ENCODE data around the gene LRRC8C.
A peak's percentile ranks its signal among the peaks of the same experiment; 100 is the strongest.

LRRC8C gene

DNA sequence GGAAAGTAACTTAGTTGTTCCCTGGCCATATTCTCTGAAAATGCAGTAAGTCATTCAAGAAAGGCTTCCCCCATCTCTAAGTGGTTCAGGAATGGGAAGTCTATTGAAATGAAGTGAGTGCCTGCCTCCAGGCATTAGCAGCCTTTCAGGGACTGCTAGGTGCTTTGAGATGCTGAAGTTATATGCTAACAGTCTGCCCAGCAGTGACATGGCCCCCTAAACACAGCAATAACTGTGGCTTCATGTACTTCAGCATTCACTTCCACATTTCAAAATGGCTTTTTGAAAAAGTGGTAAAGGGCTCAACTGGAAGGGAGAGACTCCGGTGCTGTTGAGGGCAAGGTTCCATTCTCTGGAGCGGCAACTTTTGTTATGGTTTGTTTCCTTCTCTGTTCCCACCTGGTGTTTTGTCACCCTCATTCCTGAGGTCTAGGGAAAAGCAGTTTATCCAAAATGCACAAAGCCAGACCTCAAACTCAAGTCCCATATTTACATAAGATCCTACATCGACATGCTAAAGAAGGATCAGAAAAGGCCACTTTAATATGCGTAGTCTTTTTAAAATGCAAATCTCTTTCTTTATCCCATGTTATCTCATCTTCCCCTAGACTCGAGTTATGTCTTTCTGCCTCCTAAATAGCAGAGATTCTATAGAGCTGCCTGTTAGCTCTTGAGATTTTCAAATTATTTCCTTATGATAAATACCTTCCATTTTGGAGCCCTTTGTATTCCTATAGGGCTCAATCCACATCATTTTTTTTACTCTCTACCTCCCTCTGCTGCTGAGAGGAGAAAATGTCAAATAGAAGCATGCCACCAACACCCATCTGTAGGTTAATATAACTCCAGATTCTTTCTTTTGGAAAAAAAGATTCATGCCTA is 34.2 kb upstream of the LRRC8C start:
- no peak overlapping the region for H3K4me2 ChIP-seq (ENCODE audit: insufficient read depth, low read length)
- no peaks in the 10 kb centered on the region for H3K27me3 ChIP-seq (ENCODE audit: insufficient read depth, low read length, poor library complexity)
- no peaks in the 10 kb centered on the region for H3K79me2 ChIP-seq (ENCODE audit: insufficient read depth, low read length)
- H4K20me1 ChIP-seq (ENCODE audit: insufficient read depth, low read length): no peaks in the 10 kb centered on the region
- TF ChIP-seq CTCF (IDR thresholded peaks at IDR 0.05; ENCODE audit: borderline replicate concordance, extremely low read depth, low read length, poor library complexity, severe bottlenecking) (peak; percentile 77), EZH2 (IDR thresholded peaks at IDR 0.05; ENCODE audit: borderline replicate concordance, low read depth, low read length, severe bottlenecking) (no peak)
- no peaks in the 10 kb centered on the region for H3K9me3 ChIP-seq (ENCODE audit: insufficient read depth, low read length, severe bottlenecking)
- DNase-seq (peak; percentile 10), ATAC-seq (ENCODE audit: insufficient read depth, low read depth) (peak; percentile 93)
- no peaks in the 10 kb centered on the region for H3K4me1 ChIP-seq (ENCODE audit: insufficient read depth, low read length)
- no peak overlapping the region for H3K27ac ChIP-seq (ENCODE audit: low read length)
- H3K4me3 ChIP-seq (ENCODE audit: low read depth in 1 of 2, low read length in 2 of 2): no peak overlapping the region
- H3K9ac ChIP-seq (ENCODE audit: low read depth, low read length): no peak overlapping the region
- H3K36me3 ChIP-seq (ENCODE audit: insufficient read depth, low read length): no peaks in the 10 kb centered on the region
- no peak overlapping the region for H2AFZ ChIP-seq (ENCODE audit: low read depth, low read length)

DNA sequence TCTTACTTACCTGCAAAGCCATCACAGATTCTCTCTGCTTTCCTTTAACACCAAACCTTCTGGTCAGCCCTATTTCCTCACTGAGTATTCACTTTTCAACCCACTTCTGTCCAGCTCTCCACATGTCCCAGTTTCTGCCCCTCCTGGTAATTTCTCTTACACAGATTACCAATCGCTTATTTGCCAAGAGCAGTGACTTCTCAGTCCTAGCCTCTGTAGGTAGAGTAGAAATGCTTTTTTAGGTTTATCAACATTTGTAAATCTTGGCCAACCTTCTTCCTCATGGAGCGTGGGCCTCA is 33.6 kb upstream of the LRRC8C start:
- DNase-seq (no peak), ATAC-seq (ENCODE audit: insufficient read depth, low read depth) (0 out of 3 replicates have a peak, but pooled peaks have one; percentile 9)
- H3K27me3 ChIP-seq (ENCODE audit: insufficient read depth, low read length, poor library complexity): no peaks in the 10 kb centered on the region
- H2AFZ ChIP-seq (ENCODE audit: low read depth, low read length): no peak overlapping the region
- H3K79me2 ChIP-seq (ENCODE audit: insufficient read depth, low read length): no peaks in the 10 kb centered on the region
- H3K9ac ChIP-seq (ENCODE audit: low read depth, low read length): no peak overlapping the region
- no peaks in the 10 kb centered on the region for H3K9me3 ChIP-seq (ENCODE audit: insufficient read depth, low read length, severe bottlenecking)
- no peaks in the 10 kb centered on the region for H3K36me3 ChIP-seq (ENCODE audit: insufficient read depth, low read length)
- H3K4me1 ChIP-seq (ENCODE audit: insufficient read depth, low read length): no peaks in the 10 kb centered on the region
- H3K4me2 ChIP-seq (ENCODE audit: insufficient read depth, low read length): no peak overlapping the region
- TF ChIP-seq EZH2 (IDR thresholded peaks at IDR 0.05; ENCODE audit: borderline replicate concordance, low read depth, low read length, severe bottlenecking) (no peak), CTCF (IDR thresholded peaks at IDR 0.05; ENCODE audit: borderline replicate concordance, extremely low read depth, low read length, poor library complexity, severe bottlenecking) (no peak)
- H4K20me1 ChIP-seq (ENCODE audit: insufficient read depth, low read length): no peaks in the 10 kb centered on the region
- no peak overlapping the region for H3K4me3 ChIP-seq (ENCODE audit: low read depth in 1 of 2, low read length in 2 of 2)
- no peak overlapping the region for H3K27ac ChIP-seq (ENCODE audit: low read length)

DNA sequence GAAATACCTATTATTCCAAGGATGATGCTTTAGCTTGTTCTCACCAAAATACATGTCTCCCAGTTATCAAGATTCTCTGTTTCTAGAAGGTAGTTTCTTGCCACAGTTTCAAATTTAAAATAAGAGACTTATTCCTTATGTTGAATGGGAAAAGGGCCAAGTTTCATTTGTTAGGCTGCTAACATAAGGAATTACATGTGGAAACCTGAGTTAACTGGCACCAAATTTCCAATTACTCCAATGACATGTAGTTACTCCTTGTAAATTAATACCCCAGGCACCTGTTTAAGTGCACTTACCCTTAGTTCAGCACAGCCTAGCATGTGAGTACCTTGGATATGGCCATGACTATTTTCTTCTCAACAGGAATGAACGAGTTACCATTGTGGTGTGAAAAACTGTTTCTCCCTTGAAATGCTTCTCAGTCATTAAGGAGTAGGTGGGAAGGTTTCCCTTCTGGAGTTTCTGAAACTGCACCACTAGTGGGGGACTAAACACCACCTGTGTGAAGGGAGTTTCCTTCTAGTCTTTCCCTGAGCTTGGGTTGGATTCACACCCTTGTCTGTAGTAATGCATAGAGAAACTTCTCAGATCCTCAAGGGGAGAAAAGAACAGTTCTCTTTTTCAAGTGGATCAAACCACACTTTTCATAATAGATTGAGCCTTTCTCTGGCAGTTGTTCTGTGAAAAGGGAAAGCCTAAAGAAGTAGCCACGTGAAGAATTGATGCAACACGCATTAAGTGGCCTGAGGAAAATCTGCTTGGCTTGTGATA is 32.3 kb upstream of the LRRC8C start:
- Histone ChIP-seq H3K4me1 (ENCODE audit: insufficient read depth, low read length) (no peaks in the 10 kb centered on the region), H3K9ac (ENCODE audit: low read depth, low read length) (no peak overlapping the region), H3K9me3 (ENCODE audit: insufficient read depth, low read length, severe bottlenecking) (no peaks in the 10 kb centered on the region), H3K4me2 (ENCODE audit: insufficient read depth, low read length) (no peak overlapping the region), H3K79me2 (ENCODE audit: insufficient read depth, low read length) (no peaks in the 10 kb centered on the region), H3K36me3 (ENCODE audit: insufficient read depth, low read length) (no peaks in the 10 kb centered on the region), H4K20me1 (ENCODE audit: insufficient read depth, low read length) (no peaks in the 10 kb centered on the region), H2AFZ (ENCODE audit: low read depth, low read length) (no peak overlapping the region), H3K27ac (ENCODE audit: low read length) (no peak overlapping the region), H3K4me3 (ENCODE audit: low read depth in 1 of 2, low read length in 2 of 2) (no peak overlapping the region), H3K27me3 (ENCODE audit: insufficient read depth, low read length, poor library complexity) (no peaks in the 10 kb centered on the region)
- ATAC-seq (ENCODE audit: insufficient read depth, low read depth): no peak
- no peak for DNase-seq
- no peak for TF ChIP-seq EZH2 (IDR thresholded peaks at IDR 0.05; ENCODE audit: borderline replicate concordance, low read depth, low read length, severe bottlenecking)
- no peak for TF ChIP-seq CTCF (IDR thresholded peaks at IDR 0.05; ENCODE audit: borderline replicate concordance, extremely low read depth, low read length, poor library complexity, severe bottlenecking)
